Calu3 (cell line): Measurements from ENCODE around the gene LCN6. TPM values are rescaled to one million over a fixed set of nuclear protein-coding genes. Genes with fewer than 3 reads are reported as not detected.
"Not testable (repeated sequence)": the region's sequence is repeated elsewhere in the genome, so short reads cannot be mapped to it uniquely, and the experiment has no call there.

Experiments
- BruUV-seq: library from RNA; stranded (reverse); fragments of 400-500 nt; replicated peaks from 2 replicates; lab custom pipeline; 2021; lab: Mats Ljungman, UMichigan
- CTCF ChIA-PET: fragments of 300-600 bp; sonication (Branson Sonifier 250); formaldehyde crosslinking; loops from one replicate; lab custom pipeline; 2022; ENCODE audit warnings: antibody characterized with exemption; lab: Charles Lee
- DNase-seq: peaks from one replicate; pipeline ENCODE4 v3.0.0; 2022
- H3K27ac Mint-ChIP-seq: one replicate; pipeline ENCODE4 v1.8.0; 2022; ENCODE audit warnings: mixed read lengths; ENCODE audit not compliant: unreplicated experiment
- H3K27me3 Mint-ChIP-seq: one replicate; pipeline ENCODE4 v1.8.0; 2022; ENCODE audit warnings: mixed read lengths; ENCODE audit not compliant: unreplicated experiment
- H3K36me3 Mint-ChIP-seq: one replicate; pipeline ENCODE4 v1.8.0; 2022; ENCODE audit warnings: mild to moderate bottlenecking, moderate library complexity, mixed read lengths; ENCODE audit not compliant: insufficient read depth, unreplicated experiment
- H3K4me1 Mint-ChIP-seq: one replicate; pipeline ENCODE4 v1.8.0; 2022; ENCODE audit warnings: mild to moderate bottlenecking, low read depth, mixed read lengths; ENCODE audit not compliant: unreplicated experiment
- H3K4me3 Mint-ChIP-seq: one replicate; pipeline ENCODE4 v1.8.0; 2022; ENCODE audit warnings: mild to moderate bottlenecking, low read depth, moderate library complexity, mixed read lengths; ENCODE audit not compliant: unreplicated experiment
- H3K9me3 Mint-ChIP-seq: one replicate; pipeline ENCODE4 v1.8.0; 2022; ENCODE audit warnings: low read depth, mixed read lengths; ENCODE audit not compliant: unreplicated experiment
- CTCF ChIP-seq: fragments of 200-600 bp; IDR thresholded peaks from one replicate; pipeline ENCODE4 v1.8.0; 2022; ENCODE audit warnings: antibody characterized with exemption; ENCODE audit not compliant: unreplicated experiment
- intact Hi-C: fragments of 100-400 bp; cut with micrococcal nuclease; formaldehyde crosslinking; loops from one replicate; pipeline ENCODE4 v1.10.0; 2022; ENCODE audit not compliant: unreplicated experiment
- total RNA-seq: library from RNA; stranded (reverse); gene quantifications from 2 replicates; pipeline ENCODE4 v1.2.3, GENCODE V29; 2022

LCN6 gene
- total RNA-seq, 1 experiment from 2014 or later: not detected

- CTCF ChIA-PET: no interaction called here
- Mint-ChIP-seq H3K4me1 (no peaks in the 10 kb centered on the region), H3K9me3 (no peaks in the 10 kb centered on the region), H3K27me3 (peaks cover 9% of the 10 kb centered on the region), H3K4me3 (no peak overlapping the region), H3K27ac (no peak overlapping the region), H3K36me3 (peaks cover 7% of the 10 kb centered on the region)
- TF ChIP-seq CTCF: no peak
- intact Hi-C loops: no loop called here
- DNase-seq: no peak
- no TSS peak for BruUV-seq
These were observed 42.8 kb downstream of the LCN6 start for GRCh38 chr9:136705564-136705963.

- BruUV-seq, intact Hi-C loops, H3K27me3 Mint-ChIP-seq, H3K27ac Mint-ChIP-seq, H3K36me3 Mint-ChIP-seq, DNase-seq, H3K9me3 Mint-ChIP-seq, H3K4me3 Mint-ChIP-seq, H3K4me1 Mint-ChIP-seq: not testable (repeated sequence)
- CTCF ChIA-PET: interaction anchor here (0.6 kb wide), 1 partner anchor 844 kb away, joined by 6 read pairs; no protein-coding TSS in a partner anchor
These were observed 43.6 kb downstream of the LCN6 start for GRCh38 chr9:136704741-136705140.

GRCh38 chr9:136703276-136703860, 45.0 kb downstream of the LCN6 start:
- BruUV-seq: no TSS peak
- Mint-ChIP-seq H3K9me3 (no peaks in the 10 kb centered on the region), H3K36me3 (peaks cover 7% of the 10 kb centered on the region), H3K4me1 (no peaks in the 10 kb centered on the region), H3K27me3 (peaks cover 9% of the 10 kb centered on the region), H3K27ac (no peak overlapping the region), H3K4me3 (no peak overlapping the region)
- no peak for DNase-seq
- CTCF ChIA-PET: no interaction called here
- intact Hi-C loops: no loop called here
- TF ChIP-seq CTCF: no peak

GRCh38 chr9:136701668-136702053, 46.7 kb downstream of the LCN6 start:
- intact Hi-C loops: no loop called here
- no peaks in the 10 kb centered on the region for H3K9me3 Mint-ChIP-seq
- CTCF ChIA-PET: no interaction called here
- H3K4me3 Mint-ChIP-seq: no peak overlapping the region
- DNase-seq: no peak
- H3K36me3 Mint-ChIP-seq: peaks cover 7% of the 10 kb centered on the region
- no TSS peak for BruUV-seq
- H3K4me1 Mint-ChIP-seq: peaks cover 11% of the 10 kb centered on the region
- H3K27ac Mint-ChIP-seq: no peak overlapping the region
- no peak for TF ChIP-seq CTCF
- peaks cover 9% of the 10 kb centered on the region for H3K27me3 Mint-ChIP-seq

GRCh38 chr9:136700959-136701667, 47.2 kb downstream of the LCN6 start:
- Mint-ChIP-seq H3K36me3 (peaks cover 11% of the 10 kb centered on the region), H3K27me3 (peaks cover 9% of the 10 kb centered on the region), H3K9me3 (no peaks in the 10 kb centered on the region), H3K4me1 (peaks cover 11% of the 10 kb centered on the region), H3K27ac (no peak overlapping the region), H3K4me3 (no peak overlapping the region)
- TF ChIP-seq CTCF: no peak
- no TSS peak for BruUV-seq
- CTCF ChIA-PET: interaction anchor here (0.7 to 0.9 kb wide), 3 partner anchors 26 to 432 kb away, joined by 3 to 6 read pairs (median 5); no protein-coding TSS in a partner anchor
- intact Hi-C loops: no loop called here
- DNase-seq: no peak
